HepG2 (cell line): Measurements from ENCODE around the gene PIK3CB. TPM values are rescaled to one million over a fixed set of nuclear protein-coding genes. Genes with fewer than 3 reads are reported as not detected.

ENCODE experiments used
- CC2D1A ChIP-seq: sonication (generic); formaldehyde crosslinking; IDR thresholded peaks from 2 replicates; pipeline ENCODE4 v1.8.1; 2023; ENCODE audit warnings: mild to moderate bottlenecking, missing genetic modification reagents
- CHD2 ChIP-seq: IDR thresholded peaks from 2 replicates; pipeline ENCODE4 v1.6.1; 2011; ENCODE audit warnings: low read depth, low read length, improper control_type of control experiment
- FOXM1 ChIP-seq: sonication (generic); formaldehyde crosslinking; IDR thresholded peaks from 2 replicates; pipeline ENCODE4 v1.5.0; 2020; ENCODE audit warnings: missing genetic modification reagents
- HMG20A ChIP-seq: IDR thresholded peaks from 2 replicates; pipeline ENCODE4 v1.6.1; 2016; ENCODE audit warnings: borderline replicate concordance
- HNF4G ChIP-seq, 2 experiments: sonication (generic) in 1 of 2; formaldehyde crosslinking in 1 of 2; IDR thresholded peaks; 2 replicates each; pipeline versions ENCODE4 v1.4.0 to v1.6.1; 2011 to 2020; ENCODE audit warnings: borderline replicate concordance in 2 of 2, low read depth in 2 of 2, mild to moderate bottlenecking in 2 of 2, low read length in 1 of 2, missing genetic modification reagents in 1 of 2, moderate library complexity in 1 of 2
- ISL2 ChIP-seq: sonication (generic); formaldehyde crosslinking; IDR thresholded peaks from 2 replicates; pipeline ENCODE4 v1.5.0; 2020; ENCODE audit warnings: missing genetic modification reagents
- NONO ChIP-seq, 2 experiments: fragments of 450-650 bp in 1 of 2; sonication (generic) in 1 of 2; formaldehyde crosslinking in 1 of 2; IDR thresholded peaks in 1 of 2; conservative IDR thresholded peaks in 1 of 2; 2 replicates each; pipeline versions ENCODE4 v1.6.1 to v1.8.0; 2017 to 2022; ENCODE audit warnings: mild to moderate bottlenecking in 1 of 2, missing genetic modification reagents in 1 of 2, moderate library complexity in 1 of 2
- NR3C1 ChIP-seq: sonication (generic); formaldehyde crosslinking; IDR thresholded peaks from 2 replicates; pipeline ENCODE4 v1.4.0; 2020; ENCODE audit warnings: missing genetic modification reagents
- PTBP1 ChIP-seq: fragments of 200-400 bp; formaldehyde crosslinking; IDR thresholded peaks from 2 replicates; pipeline ENCODE4 v1.6.1; 2018; ENCODE audit warnings: low read length, low read depth; ENCODE audit not compliant: poor library complexity, severe bottlenecking
- SIX1 ChIP-seq: sonication (generic); formaldehyde crosslinking; IDR thresholded peaks from 2 replicates; pipeline ENCODE4 v1.4.0; 2020; ENCODE audit warnings: missing genetic modification reagents, borderline replicate concordance
- SMC3 ChIP-seq: IDR thresholded peaks from 2 replicates; pipeline ENCODE4 v1.6.1; 2011; ENCODE audit warnings: low read length, improper control_type of control experiment
- SMYD3 ChIP-seq: sonication (generic); formaldehyde crosslinking; IDR thresholded peaks from 2 replicates; pipeline ENCODE4 v1.8.1; 2023; ENCODE audit warnings: mild to moderate bottlenecking, missing genetic modification reagents
- SNRNP70 ChIP-seq: fragments of 200-400 bp; formaldehyde crosslinking; IDR thresholded peaks from 2 replicates; pipeline ENCODE4 v1.6.1; 2017; ENCODE audit warnings: mild to moderate bottlenecking, low read depth, low read length, moderate library complexity
- SOX6 ChIP-seq, 2 experiments: fragments of 450-650 bp in 1 of 2; sonication (generic) in 1 of 2; formaldehyde crosslinking in 1 of 2; IDR thresholded peaks; 2 replicates each; pipeline versions ENCODE4 v1.4.0 to v1.6.1; 2017 to 2020; ENCODE audit warnings: antibody characterized with exemption in 1 of 2, mild to moderate bottlenecking in 1 of 2, missing genetic modification reagents in 1 of 2
- ZBTB21 ChIP-seq: sonication (generic); formaldehyde crosslinking; IDR thresholded peaks from 2 replicates; pipeline ENCODE4 v1.4.0; 2020; ENCODE audit warnings: missing genetic modification reagents
- ZBTB38 ChIP-seq: sonication (generic); formaldehyde crosslinking; IDR thresholded peaks from 2 replicates; pipeline ENCODE4 v1.5.1; 2020; ENCODE audit warnings: mild to moderate bottlenecking, missing genetic modification reagents
- ZNF264 ChIP-seq: sonication (generic); formaldehyde crosslinking; IDR thresholded peaks from 2 replicates; pipeline ENCODE4 v1.4.0; 2020; ENCODE audit warnings: missing genetic modification reagents
- ZNF343 ChIP-seq: sonication (generic); formaldehyde crosslinking; IDR thresholded peaks from 2 replicates; pipeline ENCODE4 v1.4.0; 2020; ENCODE audit warnings: mild to moderate bottlenecking, missing genetic modification reagents
- ZNF44 ChIP-seq: sonication (generic); formaldehyde crosslinking; IDR thresholded peaks from 2 replicates; pipeline ENCODE4 v1.5.1; 2020; ENCODE audit warnings: mild to moderate bottlenecking, missing genetic modification reagents
- ZNF569 ChIP-seq: sonication (generic); formaldehyde crosslinking; IDR thresholded peaks from 2 replicates; pipeline ENCODE4 v1.5.0; 2020; ENCODE audit warnings: mild to moderate bottlenecking, missing genetic modification reagents, moderate library complexity, borderline replicate concordance
- ZNF781 ChIP-seq: sonication (generic); formaldehyde crosslinking; IDR thresholded peaks from 2 replicates; pipeline ENCODE4 v1.5.1; 2020; ENCODE audit warnings: borderline replicate concordance, mild to moderate bottlenecking, missing genetic modification reagents; ENCODE audit errors: not compliant biosample characterization
- polyA plus RNA-seq, 8 experiments: library from polyadenylated mRNA; depleted of rRNA in 3 of 8; stranded (reverse) in 7 of 8; unstranded in 1 of 8; fragments of >200 nt; fragmentation: Illumina TruSeq in 4 of 8; extraction: Trizol in 4 of 8; gene quantifications; 2 replicates each; pipeline versions ENCODE4 v1.2.1 to v1.2.3, GENCODE V29; 2011 to 2016; ENCODE audit warnings: low read depth in 4 of 8, missing spikeins in 1 of 8, mixed read lengths in 1 of 8; ENCODE audit not compliant: insufficient read depth in 1 of 8
- total RNA-seq, 5 experiments: library from RNA; depleted of rRNA; stranded (reverse); fragments of >200 nt; fragmentation: Illumina TruSeq; extraction: Trizol; gene quantifications; 2 replicates each; pipeline ENCODE4 v1.2.3, GENCODE V29; 2016; ENCODE audit warnings: low read depth in 1 of 5
- TF ChIP-seq, protein P1 (sequence below): sonication (generic); formaldehyde crosslinking; IDR thresholded peaks from 2 replicates; pipeline ENCODE4 v1.9.0; 2021; ENCODE audit warnings: missing genetic modification reagents, borderline replicate concordance
- TF ChIP-seq, protein P2 (sequence below): sonication (generic); formaldehyde crosslinking; conservative IDR thresholded peaks from 2 replicates; pipeline ENCODE4 v1.4.0; 2020; ENCODE audit warnings: missing genetic modification reagents
- TF ChIP-seq, protein P3 (sequence below): sonication (generic); formaldehyde crosslinking; IDR thresholded peaks from 2 replicates; pipeline ENCODE4 v1.8.1; 2023; ENCODE audit warnings: mild to moderate bottlenecking, missing genetic modification reagents

PIK3CB gene
- total and polyA plus RNA-seq, 2 of the 13 experiments (the other 11 are each of a cell fraction or from before 2014, with no cell fraction given) = 6.6 to 18.7 TPM

DNA sequence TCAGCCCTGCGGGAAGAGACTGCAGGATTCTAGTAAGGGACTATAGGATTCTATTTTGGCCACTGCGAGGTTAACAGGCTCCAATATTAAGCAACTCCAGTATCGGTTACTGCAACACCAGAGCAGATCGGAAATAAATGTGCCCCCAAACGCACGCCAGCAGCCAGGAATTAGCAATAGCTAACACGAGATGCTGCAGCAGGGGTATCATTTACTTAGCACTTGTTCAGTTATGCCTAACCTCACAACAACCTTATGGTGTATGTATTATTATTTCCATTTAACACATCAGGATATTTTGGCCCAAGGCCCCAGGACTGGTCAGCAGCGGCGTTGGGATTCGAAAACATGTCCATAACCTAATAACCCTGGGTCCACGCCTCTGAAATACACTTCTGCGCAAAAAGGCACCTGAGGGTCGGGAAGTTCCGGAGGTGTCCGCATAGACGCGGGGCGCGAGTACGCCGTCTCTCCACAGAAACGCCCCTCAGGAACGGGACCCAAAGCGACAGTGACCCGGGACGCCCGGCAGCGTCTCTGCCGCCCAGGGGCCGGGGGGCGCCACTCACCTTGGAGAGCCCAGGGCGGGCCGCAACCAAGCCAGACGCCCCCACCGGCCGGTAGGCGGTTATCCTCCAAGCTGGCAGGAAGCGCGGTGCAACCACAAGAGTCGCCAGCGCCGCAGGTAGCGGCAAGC, 681 bp downstream of the PIK3CB start (continued):
- TF ChIP-seq SMYD3 (CRISPR knock-in tag) (no peak), HNF4G (IDR thresholded peaks at IDR 0.05; ENCODE audit: borderline replicate concordance, low read depth, low read length) (no peak), HNF4G (CRISPR knock-in tag; IDR thresholded peaks at IDR 0.05; ENCODE audit: borderline replicate concordance, low read depth) (no peak), FOXM1 (CRISPR knock-in tag) (no peak), SOX6 (IDR thresholded peaks at IDR 0.05) (no peak), SOX6 (CRISPR knock-in tag; IDR thresholded peaks at IDR 0.05) (peak; percentile 29), ZNF44 (CRISPR knock-in tag) (no peak), ZBTB38 (CRISPR knock-in tag) (no peak), SMC3 (no peak), NR3C1 (no peak), ZNF343 (no peak), HMG20A (no peak), ZNF569 (no peak), NONO (IDR thresholded peaks at IDR 0.05) (no peak), NONO (CRISPR knock-in tag; conservative IDR thresholded peaks at IDR 0.05) (no peak), PTBP1 (no peak), SNRNP70 (no peak), ZNF264 (CRISPR knock-in tag) (no peak), SIX1 (no peak), CHD2 (no peak), CC2D1A (CRISPR knock-in tag) (no peak), ZBTB21 (no peak), ZNF781 (CRISPR knock-in tag) (no peak), ISL2 (CRISPR knock-in tag) (peak; percentile 29)
- TF ChIP-seq, protein P1, sequence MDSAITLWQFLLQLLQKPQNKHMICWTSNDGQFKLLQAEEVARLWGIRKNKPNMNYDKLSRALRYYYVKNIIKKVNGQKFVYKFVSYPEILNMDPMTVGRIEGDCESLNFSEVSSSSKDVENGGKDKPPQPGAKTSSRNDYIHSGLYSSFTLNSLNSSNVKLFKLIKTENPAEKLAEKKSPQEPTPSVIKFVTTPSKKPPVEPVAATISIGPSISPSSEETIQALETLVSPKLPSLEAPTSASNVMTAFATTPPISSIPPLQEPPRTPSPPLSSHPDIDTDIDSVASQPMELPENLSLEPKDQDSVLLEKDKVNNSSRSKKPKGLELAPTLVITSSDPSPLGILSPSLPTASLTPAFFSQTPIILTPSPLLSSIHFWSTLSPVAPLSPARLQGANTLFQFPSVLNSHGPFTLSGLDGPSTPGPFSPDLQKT (CRISPR knock-in tag) = no peak
- TF ChIP-seq, protein P2, sequence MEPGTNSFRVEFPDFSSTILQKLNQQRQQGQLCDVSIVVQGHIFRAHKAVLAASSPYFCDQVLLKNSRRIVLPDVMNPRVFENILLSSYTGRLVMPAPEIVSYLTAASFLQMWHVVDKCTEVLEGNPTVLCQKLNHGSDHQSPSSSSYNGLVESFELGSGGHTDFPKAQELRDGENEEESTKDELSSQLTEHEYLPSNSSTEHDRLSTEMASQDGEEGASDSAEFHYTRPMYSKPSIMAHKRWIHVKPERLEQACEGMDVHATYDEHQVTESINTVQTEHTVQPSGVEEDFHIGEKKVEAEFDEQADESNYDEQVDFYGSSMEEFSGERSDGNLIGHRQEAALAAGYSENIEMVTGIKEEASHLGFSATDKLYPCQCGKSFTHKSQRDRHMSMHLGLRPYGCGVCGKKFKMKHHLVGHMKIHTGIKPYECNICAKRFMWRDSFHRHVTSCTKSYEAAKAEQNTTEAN (CRISPR knock-in tag) = no peak
- TF ChIP-seq, protein P3, sequence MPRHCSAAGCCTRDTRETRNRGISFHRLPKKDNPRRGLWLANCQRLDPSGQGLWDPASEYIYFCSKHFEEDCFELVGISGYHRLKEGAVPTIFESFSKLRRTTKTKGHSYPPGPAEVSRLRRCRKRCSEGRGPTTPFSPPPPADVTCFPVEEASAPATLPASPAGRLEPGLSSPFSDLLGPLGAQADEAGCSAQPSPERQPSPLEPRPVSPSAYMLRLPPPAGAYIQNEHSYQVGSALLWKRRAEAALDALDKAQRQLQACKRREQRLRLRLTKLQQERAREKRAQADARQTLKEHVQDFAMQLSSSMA (CRISPR knock-in tag) = no peak; the same call in 1 of the 2 replicates
